ENCODE data around the gene NOXO1. TPM values are rescaled to one million over a fixed set of nuclear protein-coding genes. Genes with fewer than 3 reads are reported as not detected.
A peak's percentile ranks its signal among the peaks of the same experiment; 100 is the strongest.

The NOXO1 gene
- total RNA-seq, 4 donors from 2014 or later = 0.23 to 1.2 TPM; not detected in 2

DNA sequence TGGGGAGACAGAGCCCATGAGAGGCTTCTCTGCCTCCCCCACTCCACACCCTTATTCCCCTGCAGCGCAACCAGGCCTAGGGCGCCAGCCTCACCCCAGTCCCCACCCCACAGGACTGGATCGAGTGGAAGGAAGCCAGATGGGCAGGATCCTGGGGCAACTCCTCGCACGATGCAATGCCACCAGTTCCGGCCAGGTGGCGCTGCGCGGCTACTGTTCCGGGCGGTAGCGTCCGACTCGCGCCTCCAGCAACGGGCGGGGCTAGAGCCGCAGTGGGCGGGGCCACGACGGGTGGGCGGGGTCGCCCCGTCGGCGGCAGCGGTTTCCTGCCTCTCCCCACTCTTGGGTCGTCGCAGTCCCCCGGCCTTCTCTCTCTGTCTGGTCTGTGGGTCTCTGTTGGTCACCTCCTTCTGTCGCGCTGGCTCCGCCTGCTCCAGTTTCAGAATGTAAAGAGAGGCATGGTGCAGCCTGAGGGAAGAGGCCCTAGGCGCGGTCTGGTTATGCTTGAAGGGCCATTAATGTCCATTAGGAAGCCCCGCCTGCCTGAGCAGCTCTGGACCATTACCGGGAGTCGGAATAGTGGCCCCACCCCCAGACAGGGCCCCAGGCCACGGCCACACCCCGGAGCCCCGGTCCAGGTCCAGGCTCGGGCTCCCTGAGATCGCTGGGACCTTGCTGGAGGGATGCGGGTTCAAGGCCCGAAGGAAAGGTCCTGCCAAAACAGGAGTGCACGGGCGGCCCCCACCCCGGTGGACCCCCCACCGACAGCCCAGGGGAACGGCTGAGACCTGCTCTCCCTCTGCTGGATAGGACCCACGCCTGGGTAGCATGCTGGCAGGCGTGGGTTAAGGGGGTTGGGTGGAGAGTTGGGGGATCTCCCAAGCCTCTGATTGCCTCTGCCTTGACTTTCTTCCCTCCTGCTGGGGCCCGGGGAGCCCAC, 42.1 kb upstream of the NOXO1 start:
- intact Hi-C loops (cut with DNase I; ENCODE audit: low total_unique reads) = loop anchor here (5.0 kb wide), 1 partner anchor 119 kb away; no protein-coding TSS in a partner anchor
- peak; percentile 88 to 98 for DNase-seq (ENCODE audit: low spot score in 2 of 2)
- WGBS, 2 donors = 11 to 16% methylated on average over 28 to 52 of the region's 53 CpGs
- no peak for TF ChIP-seq POLR2A (IDR thresholded peaks at IDR 0.05)
- TF ChIP-seq, protein P1, sequence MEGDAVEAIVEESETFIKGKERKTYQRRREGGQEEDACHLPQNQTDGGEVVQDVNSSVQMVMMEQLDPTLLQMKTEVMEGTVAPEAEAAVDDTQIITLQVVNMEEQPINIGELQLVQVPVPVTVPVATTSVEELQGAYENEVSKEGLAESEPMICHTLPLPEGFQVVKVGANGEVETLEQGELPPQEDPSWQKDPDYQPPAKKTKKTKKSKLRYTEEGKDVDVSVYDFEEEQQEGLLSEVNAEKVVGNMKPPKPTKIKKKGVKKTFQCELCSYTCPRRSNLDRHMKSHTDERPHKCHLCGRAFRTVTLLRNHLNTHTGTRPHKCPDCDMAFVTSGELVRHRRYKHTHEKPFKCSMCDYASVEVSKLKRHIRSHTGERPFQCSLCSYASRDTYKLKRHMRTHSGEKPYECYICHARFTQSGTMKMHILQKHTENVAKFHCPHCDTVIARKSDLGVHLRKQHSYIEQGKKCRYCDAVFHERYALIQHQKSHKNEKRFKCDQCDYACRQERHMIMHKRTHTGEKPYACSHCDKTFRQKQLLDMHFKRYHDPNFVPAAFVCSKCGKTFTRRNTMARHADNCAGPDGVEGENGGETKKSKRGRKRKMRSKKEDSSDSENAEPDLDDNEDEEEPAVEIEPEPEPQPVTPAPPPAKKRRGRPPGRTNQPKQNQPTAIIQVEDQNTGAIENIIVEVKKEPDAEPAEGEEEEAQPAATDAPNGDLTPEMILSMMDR (IDR thresholded peaks at IDR 0.05) = peak in 1 of 3 donors; percentile 93
- H3K4me3 ChIP-seq (ENCODE audit: low read depth, poor library complexity, severe bottlenecking) = no peak overlapping the region

DNA sequence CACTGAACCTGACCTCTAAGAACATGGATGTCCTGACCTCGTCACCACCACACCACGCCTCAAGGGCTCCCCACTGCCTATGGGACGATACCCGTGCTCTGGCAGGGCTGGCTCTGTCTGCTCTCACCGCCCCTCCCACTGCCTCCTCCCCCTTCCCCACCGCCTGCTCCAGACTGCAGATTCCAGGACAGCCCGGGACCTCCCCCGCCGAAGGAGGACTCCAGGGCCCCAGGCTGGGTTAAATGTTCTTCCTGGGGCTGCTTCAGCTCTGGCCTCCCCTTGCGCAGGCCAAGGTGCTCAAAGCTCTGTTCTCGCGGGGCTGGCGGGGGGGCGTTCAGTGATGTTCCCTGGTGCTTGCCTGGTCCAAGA, 41.4 kb upstream of the NOXO1 start:
- 2% methylated on average over 5 to 14 of the region's 14 CpGs for WGBS, 2 donors
- TF ChIP-seq POLR2A (IDR thresholded peaks at IDR 0.05) = no peak
- TF ChIP-seq, protein P1 (IDR thresholded peaks at IDR 0.05) = no peak
- intact Hi-C loops (cut with DNase I; ENCODE audit: low total_unique reads) = loop anchor here (5.0 kb wide), 1 partner anchor 120 kb away; no protein-coding TSS in a partner anchor
- H3K4me3 ChIP-seq (ENCODE audit: low read depth, poor library complexity, severe bottlenecking) = no peak overlapping the region
- no peak for DNase-seq (ENCODE audit: low spot score in 2 of 2)

DNA sequence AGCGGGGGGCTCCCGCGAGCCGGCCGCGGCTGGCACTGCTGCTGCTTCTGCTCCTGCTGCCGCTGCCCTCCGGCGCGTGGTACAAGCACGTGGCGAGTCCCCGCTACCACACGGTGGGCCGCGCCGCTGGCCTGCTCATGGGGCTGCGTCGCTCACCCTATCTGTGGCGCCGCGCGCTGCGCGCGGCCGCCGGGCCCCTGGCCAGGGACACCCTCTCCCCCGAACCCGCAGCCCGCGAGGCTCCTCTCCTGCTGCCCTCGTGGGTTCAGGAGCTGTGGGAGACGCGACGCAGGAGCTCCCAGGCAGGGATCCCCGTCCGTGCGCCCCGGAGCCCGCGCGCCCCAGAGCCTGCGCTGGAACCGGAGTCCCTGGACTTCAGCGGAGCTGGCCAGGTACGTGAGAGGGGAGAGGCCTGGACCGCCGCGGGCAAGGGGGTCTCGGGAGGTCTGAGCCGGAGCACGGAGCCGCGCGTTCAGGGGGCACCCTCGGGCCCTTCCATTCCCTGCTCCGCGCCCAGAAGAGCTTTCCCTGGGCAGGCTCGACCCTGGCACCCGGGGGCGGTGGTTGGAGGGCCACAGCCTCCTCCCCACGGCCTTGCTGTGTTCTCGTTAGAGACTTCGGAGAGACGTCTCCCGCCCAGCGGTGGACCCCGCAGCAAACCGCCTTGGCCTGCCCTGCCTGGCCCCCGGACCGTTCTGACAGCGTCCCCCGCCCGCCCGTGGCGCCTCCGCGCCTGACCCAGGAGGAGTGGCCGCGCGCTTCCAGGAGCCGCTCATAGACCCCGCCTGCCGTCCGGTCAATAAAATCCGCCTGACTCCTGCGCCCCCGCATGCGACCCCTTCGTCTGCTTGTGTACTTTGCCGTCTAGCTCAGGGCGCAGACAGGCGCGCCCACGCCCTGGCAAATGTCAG, 38.9 kb upstream of the NOXO1 start:
- no peak for TF ChIP-seq POLR2A (IDR thresholded peaks at IDR 0.05)
- TF ChIP-seq, protein P1 (IDR thresholded peaks at IDR 0.05) = no peak
- no peak for DNase-seq (ENCODE audit: low spot score in 2 of 2)
- H3K4me3 ChIP-seq (ENCODE audit: low read depth, poor library complexity, severe bottlenecking) = no peak overlapping the region
- intact Hi-C loops (cut with DNase I; ENCODE audit: low total_unique reads) = loop anchor here (5.0 kb wide), 1 partner anchor 122 kb away; no protein-coding TSS in a partner anchor
- 0 to 2% methylated on average over 35 to 51 of the region's 96 CpGs for WGBS, 2 donors

DNA sequence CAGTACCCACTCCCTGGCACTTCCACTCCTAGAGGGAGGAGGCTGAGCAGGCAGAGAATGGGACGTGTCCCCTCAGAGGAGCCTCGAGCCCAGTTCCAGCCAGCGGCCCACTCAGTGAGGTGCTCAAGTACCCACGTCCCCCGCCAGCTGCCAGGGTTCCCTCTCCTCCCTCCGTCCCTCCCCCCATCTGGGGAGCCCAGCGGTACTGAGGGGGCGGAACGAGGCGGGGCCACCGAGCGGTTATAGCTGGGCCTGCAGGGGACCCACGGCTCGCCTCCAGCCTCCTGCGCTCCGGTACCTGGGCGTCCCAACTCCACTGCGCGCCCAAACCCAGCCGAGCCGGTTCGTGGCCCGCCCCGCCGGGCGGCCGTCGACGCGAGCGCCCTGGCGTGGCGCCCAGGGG, 38.2 kb upstream of the NOXO1 start, which contains the start of gene NPW:
Gene NPW (plus strand): TSS at position 268 of the 403 bp plus-strand sequence.
- TF ChIP-seq, protein P1 (IDR thresholded peaks at IDR 0.05) = no peak
- TF ChIP-seq POLR2A (IDR thresholded peaks at IDR 0.05) = no peak
- intact Hi-C loops (cut with DNase I; ENCODE audit: low total_unique reads) = no loop called here
- 2 to 28% methylated on average over 4 to 24 of the region's 33 CpGs for WGBS, 2 donors
- H3K4me3 ChIP-seq (ENCODE audit: low read depth, poor library complexity, severe bottlenecking) = no peak within 1 kb of the TSS
- no peak for DNase-seq (ENCODE audit: low spot score in 2 of 2)

DNA sequence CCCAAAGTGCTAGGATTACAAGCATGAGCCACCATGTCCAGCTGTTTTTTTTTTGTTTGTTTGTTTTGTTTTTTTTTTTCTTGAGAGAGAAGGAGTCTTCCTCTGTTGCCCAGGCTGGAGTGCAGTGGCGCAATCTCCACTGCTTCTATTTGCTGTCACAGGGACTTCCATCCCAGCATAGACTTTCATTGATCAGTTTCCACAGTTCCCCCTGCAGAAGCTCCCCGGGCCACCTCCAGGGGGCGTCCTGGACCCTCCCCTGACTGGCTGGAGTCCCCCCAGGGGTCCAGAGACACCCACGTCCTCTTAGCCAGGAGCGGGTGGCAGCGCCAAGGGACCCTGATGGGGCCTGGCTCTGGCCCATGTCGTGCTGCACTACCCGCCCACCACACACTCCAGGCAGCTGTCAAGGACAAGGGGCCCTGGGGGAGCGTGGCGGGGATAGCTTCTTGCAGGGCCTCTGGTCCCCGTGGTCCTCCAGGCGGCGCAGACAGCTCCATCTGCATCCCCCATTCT, 35.2 kb upstream of the NOXO1 start:
- intact Hi-C loops (cut with DNase I; ENCODE audit: low total_unique reads) = no loop called here
- TF ChIP-seq, protein P1 (IDR thresholded peaks at IDR 0.05) = no peak
- no peak for TF ChIP-seq POLR2A (IDR thresholded peaks at IDR 0.05)
- DNase-seq (ENCODE audit: low spot score in 2 of 2) = no peak
- WGBS, 2 donors = 47 to 55% methylated on average over 12 to 13 of the region's 13 CpGs
- H3K4me3 ChIP-seq (ENCODE audit: low read depth, poor library complexity, severe bottlenecking) = no peak overlapping the region

All from lower leg skin (tissue), 4 donors.